Ovary (tissue), 3 donors: Measurements from ENCODE around the gene CXCL16.

Experiments
- EP300 ChIP-seq: sonication (generic); formaldehyde crosslinking; IDR thresholded peaks from one replicate; pipeline ENCODE4 v1.6.1; 2017; ENCODE audit warnings: antibody characterized with exemption
- POLR2A ChIP-seq: fragments of 450-650 bp; IDR thresholded peaks from one replicate; pipeline ENCODE4 v1.6.1; 2017; ENCODE audit warnings: antibody characterized with exemption, mild to moderate bottlenecking, moderate library complexity
- TF ChIP-seq, protein P1 (sequence below), 3 donors: fragments of 450-650 bp in 2 of 3; fragments of 200-600 bp in 1 of 3; IDR thresholded peaks; one replicate each; pipeline versions ENCODE4 v1.5.1 to v1.8.0; 2016 to 2022; ENCODE audit warnings: antibody characterized with exemption in 3 of 3, mild to moderate bottlenecking in 1 of 3
- donor health status: DM: no; HTN: no; CAD: no.

DNA sequence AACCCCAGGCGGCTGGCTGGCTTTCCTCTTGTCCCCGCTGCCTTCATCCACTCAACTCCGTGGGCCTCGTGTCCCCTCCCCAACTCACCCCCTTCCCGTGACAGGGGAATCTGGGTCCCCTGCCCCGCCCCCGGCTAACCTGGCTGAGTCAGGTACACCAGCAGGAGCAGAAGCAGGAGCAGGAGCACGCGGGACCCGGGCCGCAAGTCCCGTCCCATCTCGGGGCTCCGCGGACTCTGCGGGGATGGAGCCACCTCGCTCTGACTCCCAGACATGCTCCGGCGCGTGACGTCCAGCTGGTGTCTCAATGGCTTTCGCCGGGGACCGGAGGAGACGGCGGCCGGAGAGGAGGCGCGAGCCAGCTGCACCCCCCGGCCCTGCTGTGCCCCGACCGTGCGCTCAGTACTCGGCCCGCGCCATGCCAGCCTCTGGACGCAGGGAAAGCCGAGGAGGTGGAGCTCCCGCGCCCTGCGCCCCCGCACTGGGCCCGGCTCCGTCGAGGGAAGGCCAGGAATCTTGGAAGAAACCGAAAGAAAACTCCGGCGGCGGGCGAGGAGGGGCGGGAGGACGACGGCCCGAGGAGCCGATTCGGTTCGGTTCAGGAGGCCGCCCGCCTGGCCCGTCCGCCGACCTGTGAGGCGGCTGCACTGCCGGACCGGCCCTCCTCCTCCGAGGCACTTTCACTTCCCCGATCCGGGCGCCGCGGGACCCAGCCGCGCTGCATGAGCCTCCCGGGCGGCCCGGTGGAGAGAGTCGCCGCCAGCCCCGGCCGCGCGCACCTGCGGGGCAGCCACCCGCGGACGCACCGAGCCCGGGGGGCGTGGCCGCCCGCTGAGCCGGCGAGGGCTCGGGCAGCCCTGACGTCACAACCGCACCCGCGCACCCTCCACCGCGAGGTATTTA lies at the start of gene CXCL16, which contains the start of gene ZMYND15:
- TF ChIP-seq, protein P1, sequence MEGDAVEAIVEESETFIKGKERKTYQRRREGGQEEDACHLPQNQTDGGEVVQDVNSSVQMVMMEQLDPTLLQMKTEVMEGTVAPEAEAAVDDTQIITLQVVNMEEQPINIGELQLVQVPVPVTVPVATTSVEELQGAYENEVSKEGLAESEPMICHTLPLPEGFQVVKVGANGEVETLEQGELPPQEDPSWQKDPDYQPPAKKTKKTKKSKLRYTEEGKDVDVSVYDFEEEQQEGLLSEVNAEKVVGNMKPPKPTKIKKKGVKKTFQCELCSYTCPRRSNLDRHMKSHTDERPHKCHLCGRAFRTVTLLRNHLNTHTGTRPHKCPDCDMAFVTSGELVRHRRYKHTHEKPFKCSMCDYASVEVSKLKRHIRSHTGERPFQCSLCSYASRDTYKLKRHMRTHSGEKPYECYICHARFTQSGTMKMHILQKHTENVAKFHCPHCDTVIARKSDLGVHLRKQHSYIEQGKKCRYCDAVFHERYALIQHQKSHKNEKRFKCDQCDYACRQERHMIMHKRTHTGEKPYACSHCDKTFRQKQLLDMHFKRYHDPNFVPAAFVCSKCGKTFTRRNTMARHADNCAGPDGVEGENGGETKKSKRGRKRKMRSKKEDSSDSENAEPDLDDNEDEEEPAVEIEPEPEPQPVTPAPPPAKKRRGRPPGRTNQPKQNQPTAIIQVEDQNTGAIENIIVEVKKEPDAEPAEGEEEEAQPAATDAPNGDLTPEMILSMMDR (IDR thresholded peaks at IDR 0.05) = no peak
- TF ChIP-seq POLR2A = no peak
- TF ChIP-seq EP300 = no peak
